GM12891 (cell line): Measurements from ENCODE around the gene SLC9A9.

Experiments used
- POLR2A ChIP-seq: IDR thresholded peaks from 2 replicates; pipeline ENCODE4 v1.6.1; 2011; ENCODE audit warnings: low read depth, low read length, control low read depth
- POLR2AphosphoS5 ChIP-seq: IDR thresholded peaks from 2 replicates; pipeline ENCODE4 v1.6.1; 2011; ENCODE audit warnings: low read depth, low read length, control low read depth

DNA sequence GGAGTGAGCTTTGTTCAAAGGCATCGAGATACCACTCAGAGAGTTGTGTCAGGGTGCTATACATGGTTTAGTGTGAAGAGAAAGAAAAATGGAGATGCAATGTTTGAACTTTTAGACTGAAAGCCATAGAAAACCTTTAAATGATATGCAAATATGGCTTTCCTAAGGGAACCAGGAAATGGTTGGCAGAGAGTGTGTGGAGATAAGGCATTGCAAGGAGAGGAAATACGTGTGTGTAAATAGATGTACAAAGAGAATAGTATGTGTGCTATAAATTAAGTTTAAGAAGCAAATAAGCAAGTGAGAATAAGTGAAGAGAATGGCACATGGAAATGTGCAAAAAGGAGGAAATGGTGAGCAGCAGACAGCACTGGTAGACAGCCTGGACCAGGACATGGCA, 198.1 kb downstream of the SLC9A9 start:
- TF ChIP-seq POLR2AphosphoS5 (no peak), POLR2A (no peak)
